WTC11 (cell line): ENCODE results near the gene AOAH. TPM values are rescaled to one million over a fixed set of nuclear protein-coding genes. Genes with fewer than 3 reads are reported as not detected.

Source experiments
- ATAC-seq: fragments of 200-7000 bp; cut with Tn5 transposase; 2 replicates; pipeline ENCODE4 v1.10.0; 2021; ENCODE audit warnings: mild to moderate bottlenecking, moderate library complexity
- CTCF ChIA-PET: fragments of 300-600 bp; sonication (Branson Sonifier 250); formaldehyde crosslinking; loops from one replicate; lab custom pipeline; 2021; ENCODE audit warnings: antibody characterized with exemption; lab: Charles Lee
- POLR2A ChIA-PET: fragments of 350-600 bp; sonication (Branson Sonifier 250); formaldehyde crosslinking; loops from one replicate; lab custom pipeline; 2021; ENCODE audit warnings: antibody characterized with exemption; lab: Charles Lee
- DNase-seq: peaks from one replicate; pipeline ENCODE4 v3.0.0; 2021; ENCODE audit warnings: low spot score
- H3K27ac Mint-ChIP-seq: 2 replicates; pipeline ENCODE4 v1.8.0; 2021; ENCODE audit warnings: mixed read lengths
- H3K27me3 Mint-ChIP-seq: 2 replicates; pipeline ENCODE4 v1.8.0; 2021; ENCODE audit warnings: low read depth, mild to moderate bottlenecking, moderate library complexity, mixed read lengths
- H3K36me3 Mint-ChIP-seq: 2 replicates; pipeline ENCODE4 v1.8.0; 2021; ENCODE audit warnings: mixed read lengths
- H3K4me1 Mint-ChIP-seq: 2 replicates; pipeline ENCODE4 v1.8.0; 2022; ENCODE audit warnings: mixed read lengths
- H3K4me3 Mint-ChIP-seq: 2 replicates; pipeline ENCODE4 v1.8.0; 2021; ENCODE audit warnings: mild to moderate bottlenecking, moderate library complexity, mixed read lengths
- H3K9me3 Mint-ChIP-seq: 2 replicates; pipeline ENCODE4 v1.8.0; 2021; ENCODE audit warnings: mixed read lengths
- AFF4 ChIP-seq: sonication (generic); formaldehyde crosslinking; IDR thresholded peaks from 2 replicates; pipeline ENCODE4 v1.8.1; 2023; ENCODE audit warnings: mild to moderate bottlenecking, missing genetic modification reagents, borderline replicate concordance
- ARID4B ChIP-seq: sonication (generic); formaldehyde crosslinking; IDR thresholded peaks from 2 replicates; pipeline ENCODE4 v1.8.0; 2023; ENCODE audit warnings: missing genetic modification reagents, mild to moderate bottlenecking, borderline replicate concordance
- CREM ChIP-seq: sonication (generic); formaldehyde crosslinking; IDR thresholded peaks from 2 replicates; pipeline ENCODE4 v1.8.1; 2022; ENCODE audit warnings: mild to moderate bottlenecking, missing genetic modification reagents, moderate library complexity
- ERG ChIP-seq: fragments of 250-450 bp; sonication (Bioruptor Pico); IDR thresholded peaks from 2 replicates; pipeline ENCODE4 v1.8.0; 2021; ENCODE audit warnings: mild to moderate bottlenecking
- ESRRA ChIP-seq: sonication (generic); formaldehyde crosslinking; IDR thresholded peaks from 2 replicates; pipeline ENCODE4 v1.8.1; 2022; ENCODE audit warnings: mild to moderate bottlenecking, missing genetic modification reagents, borderline replicate concordance
- ETV6 ChIP-seq: sonication (generic); formaldehyde crosslinking; IDR thresholded peaks from 2 replicates; pipeline ENCODE4 v1.8.1; 2022; ENCODE audit warnings: mild to moderate bottlenecking, missing genetic modification reagents
- FOXP1 ChIP-seq: sonication (generic); formaldehyde crosslinking; IDR thresholded peaks from 2 replicates; pipeline ENCODE4 v1.8.0; 2022; ENCODE audit warnings: missing genetic modification reagents, mild to moderate bottlenecking, moderate library complexity, borderline replicate concordance
- GABPB1 ChIP-seq: sonication (generic); formaldehyde crosslinking; IDR thresholded peaks from 2 replicates; pipeline ENCODE4 v1.8.1; 2023; ENCODE audit warnings: mild to moderate bottlenecking, missing genetic modification reagents
- GTF2I ChIP-seq: fragments of 250-450 bp; sonication (Bioruptor Pico); conservative IDR thresholded peaks from 2 replicates; pipeline ENCODE4 v1.4.0; 2021; ENCODE audit warnings: mild to moderate bottlenecking
- HMGA2 ChIP-seq: fragments of 250-450 bp; sonication (Bioruptor Pico); IDR thresholded peaks from 2 replicates; pipeline ENCODE4 v1.4.0; 2021; ENCODE audit warnings: mild to moderate bottlenecking, moderate library complexity
- IRF2 ChIP-seq: sonication (generic); formaldehyde crosslinking; IDR thresholded peaks from 2 replicates; pipeline ENCODE4 v1.8.0; 2022; ENCODE audit warnings: low read depth, missing genetic modification reagents, borderline replicate concordance
- MXD4 ChIP-seq: fragments of 250-450 bp; sonication (Bioruptor Pico); IDR thresholded peaks from 2 replicates; pipeline ENCODE4 v1.8.0; 2021; ENCODE audit warnings: mild to moderate bottlenecking, moderate library complexity, borderline replicate concordance
- RELA ChIP-seq: sonication (generic); formaldehyde crosslinking; IDR thresholded peaks from 2 replicates; pipeline ENCODE4 v1.8.1; 2022; ENCODE audit warnings: missing genetic modification reagents, mild to moderate bottlenecking, borderline replicate concordance
- TEAD4 ChIP-seq: sonication (generic); formaldehyde crosslinking; IDR thresholded peaks from 2 replicates; pipeline ENCODE4 v1.8.0; 2022; ENCODE audit warnings: mild to moderate bottlenecking, missing genetic modification reagents
- ZNF219 ChIP-seq: sonication (generic); formaldehyde crosslinking; IDR thresholded peaks from 2 replicates; pipeline ENCODE4 v1.8.0; 2023; ENCODE audit warnings: missing genetic modification reagents, mild to moderate bottlenecking, borderline replicate concordance
- ZNF263 ChIP-seq: sonication (generic); formaldehyde crosslinking; IDR thresholded peaks from 2 replicates; pipeline ENCODE4 v1.8.1; 2022; ENCODE audit warnings: low read depth, mild to moderate bottlenecking, moderate library complexity, missing genetic modification reagents
- ZNF425 ChIP-seq: fragments of 250-450 bp; sonication (Bioruptor Pico); conservative IDR thresholded peaks from 2 replicates; pipeline ENCODE4 v1.9.0; 2021; ENCODE audit warnings: mild to moderate bottlenecking
- ZNF671 ChIP-seq: fragments of 250-450 bp; sonication (Bioruptor Pico); IDR thresholded peaks from 2 replicates; pipeline ENCODE4 v1.8.0; 2021; ENCODE audit warnings: mild to moderate bottlenecking
- total RNA-seq: library from RNA; stranded (reverse); gene quantifications from 3 replicates; pipeline ENCODE4 v1.2.3, GENCODE V29; 2021
- TF ChIP-seq, protein P1 (sequence below): fragments of 250-450 bp; sonication (Bioruptor Pico); IDR thresholded peaks from 2 replicates; pipeline ENCODE4 v1.9.0; 2021; ENCODE audit warnings: mild to moderate bottlenecking
- TF ChIP-seq, protein P2 (sequence below): sonication (generic); formaldehyde crosslinking; IDR thresholded peaks from 2 replicates; pipeline ENCODE4 v1.8.1; 2023; ENCODE audit warnings: mild to moderate bottlenecking, missing genetic modification reagents, moderate library complexity
- TF ChIP-seq, protein P3 (sequence below): sonication (generic); formaldehyde crosslinking; IDR thresholded peaks from 2 replicates; pipeline ENCODE4 v1.8.1; 2022; ENCODE audit warnings: missing genetic modification reagents, borderline replicate concordance

The AOAH gene
- total RNA-seq, 1 experiment from 2014 or later, result 0.31 TPM

DNA sequence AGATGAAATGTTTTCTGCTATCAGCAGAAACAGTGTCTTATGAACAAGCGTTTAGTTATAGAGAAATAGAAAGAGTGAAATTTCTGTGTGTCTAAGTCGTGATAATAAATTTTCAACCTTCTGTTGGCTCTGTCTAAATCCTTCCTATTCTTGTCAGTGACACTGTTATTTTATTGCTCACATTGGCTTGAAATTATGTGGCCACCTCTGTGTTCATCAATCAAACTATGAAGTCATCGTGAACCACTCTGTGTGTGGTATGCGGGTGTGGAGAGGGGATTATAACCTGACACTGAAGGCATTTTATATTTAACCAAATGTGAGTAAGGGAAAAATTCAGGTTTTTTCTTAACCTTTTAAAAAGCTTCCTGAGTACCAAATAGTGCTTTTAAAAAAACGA, 12.3 kb downstream of the AOAH start (continued):
- TF ChIP-seq ZNF425 (no peak), TEAD4 (CRISPR knock-in tag) (no peak), AFF4 (CRISPR knock-in tag) (no peak), ARID4B (CRISPR knock-in tag) (no peak), IRF2 (CRISPR knock-in tag) (no peak), HMGA2 (no peak), GABPB1 (CRISPR knock-in tag) (no peak), MXD4 (CRISPR knock-in tag) (no peak), ERG (no peak)
- TF ChIP-seq, protein P1, sequence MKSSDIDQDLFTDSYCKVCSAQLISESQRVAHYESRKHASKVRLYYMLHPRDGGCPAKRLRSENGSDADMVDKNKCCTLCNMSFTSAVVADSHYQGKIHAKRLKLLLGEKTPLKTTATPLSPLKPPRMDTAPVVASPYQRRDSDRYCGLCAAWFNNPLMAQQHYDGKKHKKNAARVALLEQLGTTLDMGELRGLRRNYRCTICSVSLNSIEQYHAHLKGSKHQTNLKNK, result no peak
- TF ChIP-seq, all 79 proteins: peak for 0

GRCh38 chr7:36711256-36711655, 13.0 kb downstream of the AOAH start:
- ATAC-seq (no peak), DNase-seq (no peak)
- H3K36me3 Mint-ChIP-seq, result no peaks in the 10 kb centered on the region
- H3K4me1 Mint-ChIP-seq, result peaks cover 18% of the 10 kb centered on the region
- ChIA-PET POLR2A (no interaction called here), CTCF (no interaction called here)
- H3K9me3 Mint-ChIP-seq, result peaks cover 9% of the 10 kb centered on the region
- no peak overlapping the region for H3K4me3 Mint-ChIP-seq
- no peak overlapping the region for H3K27ac Mint-ChIP-seq
- no peaks in the 10 kb centered on the region for H3K27me3 Mint-ChIP-seq
- no peak for TF ChIP-seq GTF2I (CRISPR knock-in tag)
- TF ChIP-seq ZNF263, result no peak
- TF ChIP-seq, protein P2, sequence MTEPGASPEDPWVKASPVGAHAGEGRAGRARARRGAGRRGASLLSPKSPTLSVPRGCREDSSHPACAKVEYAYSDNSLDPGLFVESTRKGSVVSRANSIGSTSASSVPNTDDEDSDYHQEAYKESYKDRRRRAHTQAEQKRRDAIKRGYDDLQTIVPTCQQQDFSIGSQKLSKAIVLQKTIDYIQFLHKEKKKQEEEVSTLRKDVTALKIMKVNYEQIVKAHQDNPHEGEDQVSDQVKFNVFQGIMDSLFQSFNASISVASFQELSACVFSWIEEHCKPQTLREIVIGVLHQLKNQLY (CRISPR knock-in tag), result no peak
- TF ChIP-seq ESRRA (CRISPR knock-in tag), result no peak
- TF ChIP-seq, protein P3, sequence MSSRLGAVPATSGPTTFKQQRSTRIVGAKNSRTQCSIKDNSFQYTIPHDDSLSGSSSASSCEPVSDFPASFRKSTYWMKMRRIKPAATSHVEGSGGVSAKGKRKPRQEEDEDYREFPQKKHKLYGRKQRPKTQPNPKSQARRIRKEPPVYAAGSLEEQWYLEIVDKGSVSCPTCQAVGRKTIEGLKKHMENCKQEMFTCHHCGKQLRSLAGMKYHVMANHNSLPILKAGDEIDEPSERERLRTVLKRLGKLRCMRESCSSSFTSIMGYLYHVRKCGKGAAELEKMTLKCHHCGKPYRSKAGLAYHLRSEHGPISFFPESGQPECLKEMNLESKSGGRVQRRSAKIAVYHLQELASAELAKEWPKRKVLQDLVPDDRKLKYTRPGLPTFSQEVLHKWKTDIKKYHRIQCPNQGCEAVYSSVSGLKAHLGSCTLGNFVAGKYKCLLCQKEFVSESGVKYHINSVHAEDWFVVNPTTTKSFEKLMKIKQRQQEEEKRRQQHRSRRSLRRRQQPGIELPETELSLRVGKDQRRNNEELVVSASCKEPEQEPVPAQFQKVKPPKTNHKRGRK, result no peak
- no peak for TF ChIP-seq CREM
- TF ChIP-seq ZNF219 (CRISPR knock-in tag), result no peak
- no peak for TF ChIP-seq FOXP1 (CRISPR knock-in tag)
- TF ChIP-seq RELA (CRISPR knock-in tag), result no peak
- TF ChIP-seq ETV6 (CRISPR knock-in tag), result no peak
- TF ChIP-seq ZNF671 (CRISPR knock-in tag), result no peak
- TF ChIP-seq MXD4 (CRISPR knock-in tag), result no peak
